ENCODE data around the gene NME4. TPM values are rescaled to one million over a fixed set of nuclear protein-coding genes. Genes with fewer than 3 reads are reported as not detected.

Gene NME4
- total and polyA plus RNA-seq, 10 of the 15 experiments (the other 5 are each of a cell fraction or from before 2014, with no cell fraction given) = 11.0 to 235 (median 97.7) TPM

GRCh38 chr16:354291-354881 is 42.6 kb upstream of the NME4 start:
- no peak for FAIRE-seq
- no peaks in the 10 kb centered on the region for H3K36me3 ChIP-seq (ENCODE audit: control insufficient read depth in 2 of 2, insufficient read depth in 2 of 2, low read length in 1 of 2)
- intact Hi-C loops (cut with micrococcal nuclease; ENCODE audit: unreplicated experiment) (no loop called here), in situ Hi-C loops (cut with MboI) (no loop called here)
- WGBS (ENCODE audit: insufficient coverage, insufficient replicate concordance, low lambda C conversion rate, missing lambda C conversion rate) = 55% methylated on average over 12 of the region's 12 CpGs
- H3K79me2 ChIP-seq (ENCODE audit: control insufficient read depth, insufficient read depth, low read length) = peaks cover 16% of the 10 kb centered on the region
- no peak overlapping the region for H3K4me3 ChIP-seq
- H3K4me2 ChIP-seq (ENCODE audit: control insufficient read depth, insufficient read depth) = no peak overlapping the region
- H2AFZ ChIP-seq (ENCODE audit: control insufficient read depth, low read depth, low read length) = no peak overlapping the region
- SMC1A ChIA-PET (ENCODE audit: uncharacterized antibody, unreplicated experiment) = no interaction called here
- no peaks in the 10 kb centered on the region for H4K20me1 ChIP-seq (ENCODE audit: control insufficient read depth, insufficient read depth)
- no peak overlapping the region for H3K9ac ChIP-seq (ENCODE audit: control insufficient read depth, insufficient read depth, low read length)
- no TSS peak for BruUV-seq (replicated peaks)
- CTCF ChIA-PET = no interaction called here
- H3K4me1 ChIP-seq (ENCODE audit: control insufficient read depth, insufficient read depth, low read length) = peaks cover 7% of the 10 kb centered on the region
- no peak for ATAC-seq
- H3K9me3 ChIP-seq (replicated peaks; ENCODE audit: control insufficient read depth, insufficient read depth, low read length) = no peaks in the 10 kb centered on the region
- DNase-seq (ENCODE audit: low read depth, low spot score) = no peak
- H3K27ac ChIP-seq (ENCODE audit: control insufficient read depth, insufficient read depth) = no peak overlapping the region
- POLR2A ChIA-PET = no interaction called here
- no peaks in the 10 kb centered on the region for H3K27me3 ChIP-seq (replicated peaks in 1 of 2; ENCODE audit: control insufficient read depth in 2 of 2, insufficient read depth in 2 of 2, low read length in 1 of 2)
- RAD21 ChIA-PET (ENCODE audit: unreplicated experiment) = no interaction called here
- TF ChIP-seq DPF2 (IDR thresholded peaks at IDR 0.05) = no peak
- TF ChIP-seq SUZ12 (IDR thresholded peaks at IDR 0.05; ENCODE audit: unreplicated experiment) = no peak
- no peak for TF ChIP-seq USF2 (IDR thresholded peaks at IDR 0.05; ENCODE audit: borderline replicate concordance, low read depth, low read length)
- TF ChIP-seq RFX5 (IDR thresholded peaks at IDR 0.05; ENCODE audit: low read depth, low read length) = no peak
- TF ChIP-seq MEF2B (IDR thresholded peaks at IDR 0.05; ENCODE audit: partially characterized antibody, poor library complexity, severe bottlenecking) = no peak
- TF ChIP-seq E4F1 (IDR thresholded peaks at IDR 0.05; ENCODE audit: borderline replicate concordance, partially characterized antibody) = no peak
- TF ChIP-seq RCOR1 (conservative IDR thresholded peaks at IDR 0.05; ENCODE audit: low read depth, low read length) = no peak
- TF ChIP-seq HSF1 (IDR thresholded peaks at IDR 0.05; ENCODE audit: low read depth, low read length) = no peak
- TF ChIP-seq RB1 (IDR thresholded peaks at IDR 0.05; ENCODE audit: borderline replicate concordance) = no peak
- TF ChIP-seq CBFB (IDR thresholded peaks at IDR 0.05; ENCODE audit: low read depth) = no peak
- no peak for TF ChIP-seq IRF5 (IDR thresholded peaks at IDR 0.05; ENCODE audit: borderline replicate concordance)
- no peak for TF ChIP-seq PRDM15 (CRISPR knock-in tag; IDR thresholded peaks at IDR 0.05)
